Measurements from ENCODE around the gene FUT7.

Gene FUT7

GRCh38 chr9:137066096-137066861, 34.4 kb upstream of the FUT7 start:
- Histone ChIP-seq H3K27me3 (ENCODE audit: insufficient read depth, low read depth) (peaks cover 2% of the 10 kb centered on the region; the same call in 1 of the 2 replicates), H3K79me2 (ENCODE audit: insufficient read depth, low read depth) (no peaks in the 10 kb centered on the region), H3K4me1 (ENCODE audit: low read depth, poor library complexity, severe bottlenecking) (peaks cover 25% of the 10 kb centered on the region), H4K20me1 (ENCODE audit: insufficient read depth) (0 out of 2 replicates have a peak, but pooled peaks cover 6% of the 10 kb centered on the region), H3K9ac (no peak overlapping the region), H3K27ac (no peak overlapping the region), H3K4me2 (no peak overlapping the region), H3K36me3 (ENCODE audit: insufficient read depth) (no peaks in the 10 kb centered on the region), H2AFZ (ENCODE audit: low read depth) (no peak overlapping the region), H3K4me3 (IDR thresholded peaks at IDR 0.05; ENCODE audit: insufficient read depth, low read depth, low read length) (no peak overlapping the region)
- TF ChIP-seq CTCF (conservative IDR thresholded peaks at IDR 0.05; ENCODE audit: low read depth, low read length), result no peak

GRCh38 chr9:137065336-137065967, 33.6 kb upstream of the FUT7 start:
- TF ChIP-seq CTCF (conservative IDR thresholded peaks at IDR 0.05; ENCODE audit: low read depth, low read length), result no peak
- Histone ChIP-seq H4K20me1 (ENCODE audit: insufficient read depth) (0 out of 2 replicates have a peak, but pooled peaks cover 6% of the 10 kb centered on the region), H3K27ac (no peak overlapping the region), H3K36me3 (ENCODE audit: insufficient read depth) (no peaks in the 10 kb centered on the region), H3K4me3 (IDR thresholded peaks at IDR 0.05; ENCODE audit: insufficient read depth, low read depth, low read length) (no peak overlapping the region), H3K4me1 (ENCODE audit: low read depth, poor library complexity, severe bottlenecking) (peaks cover 18% of the 10 kb centered on the region), H2AFZ (ENCODE audit: low read depth) (no peak overlapping the region), H3K79me2 (ENCODE audit: insufficient read depth, low read depth) (no peaks in the 10 kb centered on the region), H3K4me2 (no peak overlapping the region), H3K9ac (no peak overlapping the region), H3K27me3 (ENCODE audit: insufficient read depth, low read depth) (peaks cover 4% of the 10 kb centered on the region; the same call in 1 of the 2 replicates)

GRCh38 chr9:137064880-137065164, 32.9 kb upstream of the FUT7 start:
- H3K79me2 ChIP-seq (ENCODE audit: insufficient read depth, low read depth), result no peaks in the 10 kb centered on the region

More at GRCh38 chr9:137064880-137065164, 32.9 kb upstream of the FUT7 start:
- peaks cover 18% of the 10 kb centered on the region for H3K4me1 ChIP-seq (ENCODE audit: low read depth, poor library complexity, severe bottlenecking)
- H2AFZ ChIP-seq (ENCODE audit: low read depth), result no peak overlapping the region
- no peak overlapping the region for H3K9ac ChIP-seq
- no peak overlapping the region for H3K4me3 ChIP-seq (IDR thresholded peaks at IDR 0.05; ENCODE audit: insufficient read depth, low read depth, low read length)
- peaks cover 10% of the 10 kb centered on the region; the same call in 1 of the 2 replicates for H3K27me3 ChIP-seq (ENCODE audit: insufficient read depth, low read depth)
- no peaks in the 10 kb centered on the region for H3K36me3 ChIP-seq (ENCODE audit: insufficient read depth)
- 0 out of 2 replicates have a peak, but pooled peaks cover 6% of the 10 kb centered on the region for H4K20me1 ChIP-seq (ENCODE audit: insufficient read depth)
- H3K4me2 ChIP-seq, result no peak overlapping the region
- H3K27ac ChIP-seq, result no peak overlapping the region
- no peak for TF ChIP-seq CTCF (conservative IDR thresholded peaks at IDR 0.05; ENCODE audit: low read depth, low read length)

Data from KMS-11 (cell line).